GM19328 (cell line): ENCODE measurements around the gene DBH.

Experiments
- ATAC-seq: cut with Tn5 transposase; IDR thresholded peaks from one replicate; pipeline ENCODE4 v1.9.1; 2021; ENCODE audit warnings: mild to moderate bottlenecking, moderate library complexity; ENCODE audit not compliant: unreplicated experiment

The DBH gene

DNA sequence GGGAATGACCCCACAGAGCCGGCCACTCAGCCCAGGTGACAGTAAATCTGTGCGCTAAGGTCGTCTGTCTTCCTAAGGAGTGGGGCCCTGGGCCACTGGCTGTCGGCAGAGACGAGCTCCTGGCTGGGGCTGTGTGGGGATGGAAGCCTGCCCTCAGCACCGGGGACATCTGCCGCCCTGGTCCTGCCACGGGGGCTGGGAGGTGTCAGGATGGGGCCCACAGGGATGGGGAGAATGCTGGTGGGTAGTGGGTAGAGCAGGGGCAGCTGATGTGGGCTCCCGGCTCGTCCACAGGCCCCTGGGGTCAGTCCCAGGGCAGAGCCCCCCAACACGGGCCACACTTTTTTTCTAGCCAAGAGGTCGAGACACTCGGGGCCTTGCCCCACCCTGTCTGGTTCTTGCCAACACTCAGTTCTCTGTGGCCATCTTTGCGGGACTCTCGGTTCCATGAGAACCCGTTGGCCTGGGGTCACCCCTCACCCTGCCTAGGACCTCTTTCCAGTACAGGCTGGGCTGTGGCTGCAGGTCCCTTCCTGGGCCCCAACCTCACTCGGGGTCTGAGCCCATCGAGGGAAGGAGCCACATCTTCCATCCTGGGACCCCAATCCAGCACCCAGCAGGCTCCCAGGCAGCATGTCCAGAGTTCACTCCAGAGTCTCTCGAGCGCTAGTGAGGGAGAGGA lies 45.0 kb downstream of the DBH start:
- no peak for ATAC-seq

DNA sequence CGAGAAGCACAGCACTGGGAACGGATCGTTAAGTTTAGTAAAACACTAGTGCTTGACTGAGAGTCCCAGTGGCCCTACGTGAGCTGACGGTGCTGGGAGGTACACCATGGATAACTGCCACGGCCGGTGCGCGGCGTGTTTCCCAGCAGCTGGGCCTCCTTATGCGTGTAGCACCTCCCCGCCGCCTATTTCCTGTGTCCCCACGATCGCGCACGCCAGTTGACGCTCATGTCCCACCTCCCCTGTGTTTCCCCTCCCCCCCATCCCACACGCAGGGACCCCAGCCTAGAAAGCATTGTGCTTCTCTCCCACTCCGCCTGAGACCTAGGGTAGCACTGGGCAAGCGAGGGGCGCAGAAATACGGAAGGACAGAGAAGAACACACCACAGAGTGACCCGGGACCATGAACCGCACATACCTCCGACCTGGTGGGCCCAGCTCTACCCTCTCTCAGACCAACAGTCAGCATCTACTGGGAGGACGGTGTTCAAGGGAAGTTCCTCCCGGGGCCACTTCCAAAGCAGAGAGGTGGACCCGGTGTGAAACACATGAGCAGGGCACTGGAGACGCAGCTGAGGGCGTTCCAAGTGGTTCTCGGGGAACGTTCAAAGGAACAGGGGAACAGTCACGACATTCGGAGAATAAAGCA lies 45.6 kb downstream of the DBH start:
- no peak for ATAC-seq

DNA sequence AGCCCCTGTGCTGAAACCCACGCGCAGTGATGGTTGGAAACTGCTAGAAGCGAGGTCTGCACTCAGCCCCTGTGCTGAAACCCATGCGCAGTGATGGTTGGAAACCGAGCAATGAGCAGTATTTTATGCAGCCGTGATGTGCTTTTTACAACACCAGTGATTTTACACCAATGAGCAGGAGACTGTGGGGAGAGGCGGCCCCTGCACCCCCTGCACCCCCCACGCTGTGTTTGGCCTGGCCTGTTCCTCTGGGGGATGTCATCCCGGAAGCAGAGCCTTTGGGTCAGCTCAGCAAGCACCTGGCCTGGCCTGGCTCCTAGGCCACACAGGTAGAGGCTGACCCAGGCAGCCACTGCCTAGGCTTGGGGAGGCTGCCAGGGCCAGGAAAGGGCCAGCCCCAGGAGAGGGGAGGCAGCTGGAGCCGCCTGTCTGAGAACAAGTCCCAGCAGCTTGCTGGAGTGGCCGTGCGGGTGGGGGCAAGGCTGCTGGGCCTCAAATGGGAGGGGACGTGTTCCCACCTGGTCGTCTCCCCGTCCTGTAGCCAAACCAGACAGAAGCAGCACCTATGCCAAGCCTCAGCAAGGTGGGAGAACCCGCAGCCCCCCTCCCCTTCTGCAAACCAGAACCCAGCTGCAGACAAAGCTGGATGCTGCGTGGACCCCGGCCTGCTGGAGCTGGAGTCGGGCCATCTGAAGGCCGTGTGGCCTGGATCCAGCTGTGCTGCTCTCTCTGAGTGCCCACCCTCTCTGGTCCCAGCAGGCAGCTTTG lies 46.8 kb downstream of the DBH start:
- ATAC-seq: no peak

DNA sequence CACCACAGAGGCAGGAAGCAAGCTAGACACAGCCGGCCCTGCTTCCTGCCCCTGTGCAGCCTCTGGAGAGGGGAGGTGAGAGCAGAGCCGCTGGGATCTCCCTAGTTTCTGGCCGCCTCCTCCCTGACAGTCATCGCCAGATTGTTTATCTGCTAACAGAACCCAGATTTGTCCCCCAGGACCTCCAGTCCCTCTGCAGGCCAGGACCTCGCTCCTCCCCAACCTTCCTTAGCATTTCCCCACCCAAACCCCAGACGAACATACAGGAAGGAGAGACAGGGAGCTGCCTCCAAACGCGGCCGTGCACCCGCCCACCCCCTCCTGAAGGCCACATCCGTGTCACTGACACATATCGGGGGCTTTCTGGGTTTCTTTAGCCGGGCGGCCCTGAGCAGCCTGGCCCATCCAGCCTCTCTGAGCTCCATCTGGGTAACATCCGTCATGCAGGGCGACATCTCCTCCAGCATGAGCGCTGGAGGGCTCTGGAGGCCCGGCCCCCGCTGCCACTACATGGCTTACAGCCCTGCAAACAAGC lies 47.5 kb downstream of the DBH start:
- ATAC-seq: no peak

DNA sequence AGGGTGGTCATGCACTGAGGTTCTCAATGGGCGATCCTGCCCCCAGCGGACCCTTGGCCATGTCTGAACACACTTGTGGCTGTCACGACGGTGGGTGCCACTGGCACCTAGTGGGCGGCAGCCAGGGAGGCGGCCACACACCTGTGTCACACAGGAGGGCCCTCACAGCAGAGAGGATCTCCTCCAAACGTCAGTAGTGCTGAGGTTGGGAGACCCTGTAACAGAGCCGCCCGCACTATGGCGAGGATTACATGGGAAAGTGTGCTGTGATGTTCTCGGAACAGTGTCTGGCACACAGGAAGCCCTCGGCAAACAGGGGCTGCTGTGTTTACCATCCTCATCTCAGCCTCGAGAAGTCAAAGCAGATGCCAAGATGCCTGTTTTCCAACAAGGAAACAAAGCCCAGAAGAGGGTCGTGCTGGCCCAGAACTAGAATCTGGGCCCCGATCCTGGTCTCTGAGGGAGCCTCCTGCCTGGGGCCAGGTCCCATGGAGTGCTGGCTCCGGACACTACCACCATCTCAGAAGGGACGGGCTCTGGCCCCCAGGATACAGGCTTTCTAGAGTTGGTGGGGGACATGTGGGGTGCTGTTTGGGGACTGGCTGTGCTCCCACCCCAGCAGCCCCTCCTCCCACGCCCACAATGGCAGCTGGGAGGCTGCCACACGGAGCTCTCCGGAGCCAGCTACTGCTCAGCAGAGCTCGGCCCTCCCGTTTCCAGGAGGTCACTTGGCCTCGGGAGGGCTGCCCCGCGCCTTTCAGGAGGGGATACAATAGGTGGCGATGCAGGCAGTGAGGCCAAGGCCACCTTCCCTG lies 48.2 kb downstream of the DBH start:
- no peak for ATAC-seq

DNA sequence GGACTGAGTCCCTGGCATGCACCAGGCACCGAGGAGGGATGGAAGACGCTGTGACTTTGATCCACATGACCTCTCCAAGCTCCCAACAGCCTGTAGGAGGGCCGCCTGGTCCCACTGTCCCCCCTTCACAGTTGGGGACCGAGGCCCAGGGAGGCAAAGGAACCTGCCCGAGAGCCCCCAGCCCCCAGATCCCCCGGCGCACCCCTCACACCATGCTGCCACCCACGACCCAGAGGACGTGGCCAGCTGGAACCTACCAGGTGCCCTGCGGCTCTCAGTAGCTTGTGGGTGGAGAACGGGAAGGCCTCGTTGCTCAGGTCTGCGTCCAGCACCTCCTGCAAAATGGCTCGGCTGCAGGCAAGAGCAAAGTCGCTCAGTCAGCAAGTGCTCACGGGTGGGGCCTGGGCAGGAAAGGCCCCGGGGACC lies 48.8 kb downstream of the DBH start:
- no peak for ATAC-seq

DNA sequence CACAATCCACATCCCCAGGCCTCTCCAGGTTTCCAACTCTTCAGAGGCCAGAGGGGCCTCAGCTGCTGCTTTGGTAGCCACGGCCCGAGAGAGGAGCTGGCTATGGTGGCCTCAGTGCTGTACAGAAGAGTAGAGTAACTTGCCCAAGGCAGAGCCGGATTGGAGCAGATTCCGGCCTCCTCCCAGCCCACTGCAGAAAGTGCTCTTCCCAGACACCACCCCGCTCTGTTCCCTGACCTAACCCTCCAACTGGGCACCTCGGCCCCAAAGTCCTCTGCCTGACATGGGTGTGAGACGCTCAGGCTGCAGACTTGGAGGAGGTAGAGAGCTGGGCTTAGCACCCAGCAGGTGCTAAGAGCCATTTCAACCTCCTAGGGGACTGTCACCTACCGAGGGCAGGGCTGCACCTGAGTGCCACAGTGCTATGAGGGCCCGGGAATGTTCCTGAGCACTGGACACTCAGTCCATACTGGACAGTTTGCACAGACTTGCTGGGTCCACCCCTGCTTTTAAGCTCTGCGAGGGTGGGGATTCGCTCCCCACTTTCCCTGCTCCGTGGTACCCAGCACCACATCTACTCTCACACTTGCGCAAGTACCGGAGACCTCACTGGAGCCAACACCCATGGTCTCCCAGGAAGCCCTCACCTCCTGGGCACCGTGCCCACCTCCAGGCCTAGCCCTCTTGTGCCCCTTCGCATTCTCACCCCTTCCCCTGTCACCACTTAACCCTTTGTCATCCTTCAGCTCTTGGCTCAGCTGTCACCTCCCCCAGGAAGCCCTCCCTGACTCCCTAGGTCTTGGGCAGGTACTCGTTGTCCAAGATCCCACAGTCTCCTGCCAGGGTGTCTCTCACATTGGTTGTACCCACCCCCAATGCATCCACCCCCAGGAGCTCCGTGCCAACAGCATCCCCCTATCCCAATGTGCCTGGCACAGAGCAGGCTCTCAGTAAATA lies 49.8 kb downstream of the DBH start:
- no peak for ATAC-seq

DNA sequence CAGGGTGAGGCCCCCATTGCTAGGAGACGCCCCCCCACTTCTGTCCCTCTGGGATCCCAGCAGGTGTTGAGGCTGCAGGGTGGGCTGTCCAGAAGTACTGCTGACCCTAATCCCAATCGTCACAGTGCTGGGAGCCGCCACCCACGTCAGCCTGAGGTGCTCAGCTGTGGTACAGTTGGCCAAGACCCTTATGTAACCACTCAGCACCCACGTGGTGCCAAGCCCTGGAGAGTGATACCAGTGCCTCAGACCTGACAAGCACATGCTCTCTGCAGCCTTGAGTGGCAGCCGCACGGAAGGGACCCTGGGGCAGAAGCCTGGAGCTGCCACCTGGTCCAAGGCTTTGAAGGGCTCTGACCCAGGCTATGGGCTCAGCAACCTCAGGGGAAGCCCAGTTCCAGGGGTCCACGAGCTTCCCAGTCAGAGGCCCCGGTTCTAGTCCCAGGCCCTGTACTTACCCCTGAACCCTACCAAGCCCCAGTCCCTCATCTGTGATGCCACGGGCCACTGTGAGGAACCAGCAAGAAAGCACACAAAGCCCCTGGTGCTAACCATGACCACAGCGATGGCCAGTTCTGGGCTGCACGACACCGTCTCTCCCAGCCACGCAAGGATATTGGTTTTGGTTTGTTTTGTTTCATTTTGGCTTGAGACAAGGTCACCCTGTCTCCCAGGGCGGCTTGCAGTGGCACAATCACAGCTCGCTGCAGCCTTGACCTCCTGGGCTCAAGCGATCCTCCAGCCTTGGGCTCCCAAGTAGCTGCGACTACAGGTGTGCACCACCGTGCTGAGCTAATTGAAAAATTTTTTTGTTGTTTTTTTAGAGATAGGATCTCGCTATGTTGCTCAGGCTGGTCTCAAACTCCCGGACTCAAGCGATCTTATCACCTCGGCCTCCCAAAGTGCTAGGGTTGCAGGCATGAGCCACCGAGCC lies 50.7 kb downstream of the DBH start:
- ATAC-seq: no peak

DNA sequence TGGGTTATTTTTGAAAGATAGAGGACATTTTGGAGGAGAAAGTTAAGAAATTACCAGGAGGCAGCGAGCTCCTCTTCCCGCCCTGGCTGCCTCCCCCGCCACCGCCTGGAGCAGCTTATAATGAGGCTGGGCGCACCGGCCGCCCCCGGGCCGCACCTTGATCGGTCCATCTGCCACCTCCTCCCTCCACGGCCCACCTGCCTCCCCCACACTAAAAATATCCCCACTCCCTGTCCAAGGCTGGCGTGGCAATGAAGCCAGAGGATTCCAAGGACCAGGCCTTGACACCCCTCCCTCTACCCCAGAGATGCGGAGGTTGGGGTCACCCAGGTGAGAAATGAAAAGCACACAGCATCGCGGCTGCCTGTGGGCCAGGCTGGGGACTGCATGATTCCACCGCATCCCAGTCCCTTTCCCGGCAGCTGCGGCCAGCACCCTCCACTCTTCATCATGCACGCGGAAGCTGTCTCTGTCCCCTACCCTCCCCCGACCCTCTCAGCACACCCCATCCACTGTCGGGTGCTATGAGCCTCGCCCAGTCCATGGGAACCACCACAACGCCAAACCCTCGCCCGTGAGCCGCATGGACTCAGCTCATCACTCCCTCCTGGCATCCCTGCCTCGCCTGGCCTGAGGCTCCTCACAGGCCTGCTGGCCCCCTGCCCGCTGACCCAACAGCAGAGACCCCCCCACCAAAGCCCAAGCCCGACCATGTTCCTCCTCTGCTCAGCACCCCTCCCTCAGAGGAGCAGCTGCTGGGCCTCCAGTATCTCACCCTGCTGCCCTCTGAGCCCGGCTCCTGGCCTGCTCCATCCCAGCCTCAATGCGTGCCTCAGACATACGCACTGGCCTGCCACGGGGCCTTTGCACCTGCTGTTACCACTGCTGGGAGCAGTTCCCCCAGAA lies 51.9 kb downstream of the DBH start:
- ATAC-seq: no peak

DNA sequence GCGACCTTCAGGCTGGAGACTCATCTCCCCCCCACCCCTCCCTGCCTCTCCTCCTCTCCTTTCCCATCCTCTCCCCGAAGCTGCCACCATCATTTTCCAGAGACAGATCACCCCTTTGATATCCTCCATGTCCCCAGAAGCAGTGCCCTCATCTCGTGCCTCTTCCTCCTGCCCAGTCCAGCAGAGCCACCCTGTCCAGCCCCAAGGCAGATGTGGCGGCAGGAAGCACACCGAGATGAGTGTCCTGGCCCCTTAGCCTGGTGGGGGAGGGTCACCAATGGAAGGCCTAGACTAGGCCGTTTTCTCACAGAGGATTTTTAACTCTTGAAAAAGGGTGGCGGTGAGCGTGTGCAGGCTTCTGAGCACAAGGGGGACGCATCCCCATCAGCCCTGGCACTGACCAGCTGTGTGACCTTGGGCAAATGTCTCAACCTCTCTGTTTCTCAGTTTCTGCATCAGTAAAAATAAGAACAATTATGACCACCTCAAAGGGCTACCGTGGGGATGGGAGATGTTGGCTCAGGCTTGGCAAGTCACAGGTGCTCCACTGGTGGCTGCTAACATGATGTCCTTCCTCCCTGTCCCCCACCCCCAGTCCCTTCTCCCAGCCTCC lies 53.1 kb downstream of the DBH start:
- ATAC-seq: no peak

DNA sequence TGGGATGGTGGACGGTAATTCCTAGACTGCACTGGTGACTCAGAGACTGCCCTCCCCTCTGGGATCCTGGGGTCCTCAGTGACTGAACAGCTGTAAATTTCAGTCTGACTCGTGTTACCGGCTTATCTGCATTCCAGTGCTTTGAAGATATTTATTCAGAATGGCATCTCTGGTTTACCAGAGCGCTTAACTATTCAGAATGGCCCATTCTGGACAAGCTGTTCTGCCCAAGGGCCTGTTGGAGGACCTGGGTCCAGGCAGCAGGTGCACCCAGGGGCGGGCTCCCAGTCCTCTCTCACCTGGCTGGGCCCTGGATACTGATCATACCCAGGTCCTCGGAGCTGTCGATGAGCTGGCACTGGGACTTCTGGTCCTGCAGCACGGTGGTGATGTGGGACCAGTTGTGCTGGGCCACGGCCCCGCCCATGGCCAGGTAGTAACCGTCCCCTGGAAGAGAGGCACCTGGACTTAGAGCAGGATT lies 54.0 kb downstream of the DBH start:
- ATAC-seq: no peak

DNA sequence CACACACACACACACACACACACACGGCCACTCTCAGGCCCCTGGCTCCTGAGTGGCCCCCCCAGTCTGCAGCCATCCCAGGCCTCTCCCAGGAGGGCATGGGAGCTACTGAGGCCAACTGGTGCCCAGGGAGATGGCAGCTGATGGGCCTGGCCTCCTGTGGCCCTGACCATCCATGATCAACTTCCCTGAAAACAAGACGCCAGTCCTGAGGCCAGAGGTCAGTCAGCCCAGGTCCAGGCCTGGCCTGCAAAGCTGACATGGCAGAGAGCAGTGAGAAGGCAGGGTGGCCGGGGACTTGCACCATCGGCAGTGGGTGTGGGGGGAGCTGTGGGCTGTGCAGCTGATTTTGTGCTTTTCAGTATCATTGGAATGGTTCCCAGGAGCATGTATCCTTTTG lies 55.0 kb downstream of the DBH start:
- no peak for ATAC-seq

DNA sequence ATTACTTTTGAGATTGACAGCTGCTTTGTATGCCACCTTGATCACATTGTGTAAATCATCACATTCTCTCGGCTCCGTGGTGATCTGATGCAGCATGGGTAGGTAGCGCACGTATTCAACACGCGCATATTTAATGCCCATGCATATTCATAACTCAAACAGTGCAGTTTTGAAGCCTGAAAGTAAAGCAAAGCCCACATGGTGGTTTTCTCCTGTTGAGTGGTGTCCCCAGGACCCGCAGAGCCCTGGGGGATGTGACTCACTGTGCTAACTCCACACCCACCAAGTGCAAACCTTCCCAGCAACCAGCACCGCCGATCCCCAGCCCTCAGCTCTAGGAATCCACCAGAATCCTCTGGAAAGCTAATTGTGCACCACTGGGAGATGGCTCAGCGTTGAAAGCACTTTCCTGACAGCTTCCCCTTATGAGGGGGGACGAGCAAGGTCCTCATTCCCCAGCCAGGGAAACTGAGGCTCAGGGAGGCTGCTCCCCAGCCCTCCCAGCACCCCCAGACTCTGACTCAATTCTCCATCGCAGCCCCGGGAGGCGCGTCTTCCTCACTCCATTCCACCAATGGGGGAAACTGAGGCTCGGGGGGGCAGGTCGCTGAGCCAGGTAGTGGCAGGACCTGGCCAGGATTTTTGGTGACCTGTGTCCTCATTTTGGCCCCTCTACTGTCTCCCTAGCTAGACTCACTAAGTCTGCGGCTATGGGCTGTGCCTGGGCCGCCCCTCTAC lies 55.6 kb downstream of the DBH start:
- ATAC-seq: no peak

DNA sequence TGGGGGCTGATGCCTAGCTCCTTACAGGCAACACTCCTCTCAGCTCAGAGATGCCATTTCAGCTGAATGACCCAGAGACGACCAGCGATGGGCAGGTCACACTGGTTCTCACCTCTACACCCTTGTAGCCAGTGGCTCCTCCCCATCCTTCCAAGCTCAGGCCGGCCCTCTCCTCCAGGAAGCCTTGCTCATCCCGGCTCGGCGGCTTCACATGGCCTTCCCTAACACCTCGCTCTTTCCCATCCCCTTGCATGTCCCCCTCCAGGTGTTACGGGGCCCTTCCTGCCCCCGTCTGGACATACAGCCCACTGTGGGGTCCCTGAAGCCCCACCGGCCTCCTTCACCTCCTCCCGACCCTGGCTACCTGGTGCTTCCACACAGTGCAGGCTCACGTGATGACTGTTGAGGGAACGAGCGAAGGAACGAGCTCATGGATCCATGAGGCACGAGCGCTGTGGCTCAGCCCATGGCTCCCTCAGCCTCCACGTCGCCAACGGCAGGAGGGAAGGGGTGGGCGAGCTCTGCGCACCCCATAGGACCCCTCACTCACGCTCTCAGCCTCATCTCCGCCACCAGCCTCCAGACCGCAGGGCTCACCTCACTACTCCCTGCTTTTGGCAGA lies 56.3 kb downstream of the DBH start:
- no peak for ATAC-seq

DNA sequence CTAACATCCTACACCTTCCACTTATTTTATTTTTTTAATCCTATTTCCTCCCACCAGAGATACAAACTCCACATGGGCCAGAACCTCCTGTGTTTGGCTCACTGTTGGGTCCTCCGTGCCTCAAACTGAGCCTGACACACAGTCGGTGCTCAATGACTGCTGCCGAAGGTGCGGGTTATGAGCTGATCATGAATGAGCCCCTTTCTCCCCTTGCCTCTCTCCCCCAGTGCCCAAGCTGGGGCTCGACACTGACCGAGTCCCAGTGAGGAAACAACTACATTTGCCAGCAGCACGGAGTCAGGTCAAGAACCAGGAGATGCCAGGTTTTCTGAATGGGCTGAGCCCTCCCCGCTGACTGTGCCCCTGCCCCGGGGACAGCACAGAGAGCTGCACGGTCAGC lies 57.0 kb downstream of the DBH start:
- no peak for ATAC-seq
